GM21786 (cell line): ENCODE results near the gene SLIT1.

Source experiments
- ATAC-seq: cut with Tn5 transposase; IDR thresholded peaks from one replicate; pipeline ENCODE4 v1.9.1; 2021; ENCODE audit not compliant: unreplicated experiment

The SLIT1 gene

GRCh38 chr10:97117372-97117771, 68.4 kb downstream of the SLIT1 start:
- ATAC-seq, result no peak

DNA sequence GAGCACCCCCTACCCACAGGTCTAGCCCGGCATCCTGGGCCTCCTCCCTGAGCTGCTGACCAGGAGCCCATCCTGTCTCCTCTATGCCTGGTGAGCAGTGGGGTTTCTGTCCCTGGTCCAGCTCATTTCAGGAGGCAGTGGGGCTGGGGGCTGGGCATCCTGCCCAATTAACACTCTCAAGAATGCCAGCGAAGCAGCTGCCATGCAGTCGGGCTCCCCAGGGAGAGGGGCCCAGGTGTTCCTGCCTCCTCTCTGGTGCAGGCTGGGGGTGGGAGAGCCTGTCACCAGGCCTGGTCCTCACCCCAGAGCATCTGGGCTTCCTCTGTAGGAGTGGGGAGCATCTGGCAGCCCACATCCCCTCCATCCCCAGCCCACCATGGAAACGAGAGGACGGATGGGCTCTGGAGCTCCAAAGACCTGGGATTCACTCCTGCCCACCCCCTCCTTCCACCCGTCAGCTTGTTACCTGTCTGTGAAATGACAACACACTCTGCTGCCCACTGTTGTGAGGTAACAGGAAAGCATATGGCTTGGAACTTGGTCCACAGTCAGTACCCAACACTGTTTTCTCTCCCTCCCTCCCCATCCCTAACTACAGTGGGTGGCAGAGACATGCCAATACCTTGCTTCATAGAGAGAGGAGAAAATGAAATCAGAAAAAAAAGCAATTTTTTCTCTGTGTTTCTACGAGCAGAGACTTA, 69.1 kb downstream of the SLIT1 start:
- no peak for ATAC-seq

DNA sequence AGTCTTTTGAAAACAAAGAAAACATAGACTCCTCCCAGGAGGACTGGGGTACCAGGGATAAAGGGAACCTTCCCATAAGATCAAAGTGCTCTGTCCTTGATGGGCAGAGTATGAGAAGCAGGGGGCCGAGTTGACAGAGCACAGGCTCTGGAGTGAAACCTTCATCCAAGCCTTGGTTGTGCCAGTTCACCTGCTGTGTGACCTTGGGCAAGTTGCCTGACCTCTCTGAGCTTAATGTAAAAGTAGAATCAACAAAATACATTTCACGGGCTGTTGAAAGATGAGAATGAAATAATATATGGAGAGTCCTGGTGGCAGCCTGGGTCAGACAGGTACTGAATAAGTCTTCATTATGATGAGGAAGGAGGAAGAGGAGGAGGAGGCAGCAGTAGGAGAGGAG, 69.9 kb downstream of the SLIT1 start:
- ATAC-seq, result no peak

DNA sequence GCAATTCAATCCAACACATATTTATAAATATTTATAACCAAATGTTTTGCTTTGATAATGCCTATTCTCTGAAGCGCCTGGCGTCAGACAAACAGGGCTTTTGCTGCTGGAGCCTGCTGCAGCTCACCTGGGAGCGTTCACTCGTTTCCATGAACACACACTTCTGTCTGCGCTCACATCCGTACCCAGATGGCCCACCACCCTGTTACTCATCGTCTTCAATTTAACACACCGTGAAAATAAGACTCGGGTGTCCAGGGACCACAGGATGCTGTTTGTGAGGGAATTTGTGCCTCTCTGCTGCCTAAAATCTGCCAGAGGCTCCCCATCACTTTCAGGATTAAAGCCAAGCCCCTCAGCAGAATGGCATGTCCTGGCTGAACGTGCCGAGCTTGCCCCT, 74.1 kb downstream of the SLIT1 start:
- no peak for ATAC-seq

DNA sequence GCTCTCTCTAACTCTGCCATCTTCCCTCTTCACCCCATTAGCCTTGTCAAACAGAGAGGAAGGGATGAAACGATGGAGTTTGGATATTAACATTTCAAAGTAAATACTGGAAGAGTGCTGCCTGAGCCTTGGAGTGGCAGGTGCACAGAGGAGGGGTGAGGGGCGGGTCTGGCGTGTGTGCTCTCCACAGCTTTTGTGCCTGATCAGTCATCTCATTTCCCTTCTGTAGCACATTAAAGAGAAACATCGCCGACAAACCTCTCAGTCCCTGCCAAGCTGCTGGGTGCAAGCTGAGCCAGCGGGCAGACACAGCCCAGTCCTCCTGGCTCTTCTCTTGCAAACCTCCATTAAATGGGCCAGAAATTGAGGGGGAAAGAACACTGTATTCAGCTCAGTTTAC, 76.2 kb downstream of the SLIT1 start:
- no peak for ATAC-seq

DNA sequence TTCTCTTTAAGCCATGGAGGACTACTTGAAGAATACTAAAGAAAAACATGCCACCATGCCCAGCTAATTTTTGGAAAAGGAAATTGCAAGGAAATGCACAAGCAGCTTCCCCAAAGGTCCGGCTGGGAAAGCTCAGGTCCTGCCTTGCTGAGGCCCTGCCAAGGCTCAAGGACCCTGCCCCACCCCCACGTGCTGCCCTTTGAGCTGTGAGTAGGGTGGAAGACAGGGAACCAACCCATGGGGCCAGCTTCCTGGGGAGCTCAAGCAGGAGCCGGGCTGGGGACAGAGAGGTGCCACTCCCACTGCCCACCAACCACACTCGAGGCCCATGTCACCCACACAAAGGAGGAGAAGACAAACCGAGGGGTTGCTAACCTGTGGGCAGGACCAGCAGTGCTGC, 78.2 kb downstream of the SLIT1 start:
- ATAC-seq, result no peak

DNA sequence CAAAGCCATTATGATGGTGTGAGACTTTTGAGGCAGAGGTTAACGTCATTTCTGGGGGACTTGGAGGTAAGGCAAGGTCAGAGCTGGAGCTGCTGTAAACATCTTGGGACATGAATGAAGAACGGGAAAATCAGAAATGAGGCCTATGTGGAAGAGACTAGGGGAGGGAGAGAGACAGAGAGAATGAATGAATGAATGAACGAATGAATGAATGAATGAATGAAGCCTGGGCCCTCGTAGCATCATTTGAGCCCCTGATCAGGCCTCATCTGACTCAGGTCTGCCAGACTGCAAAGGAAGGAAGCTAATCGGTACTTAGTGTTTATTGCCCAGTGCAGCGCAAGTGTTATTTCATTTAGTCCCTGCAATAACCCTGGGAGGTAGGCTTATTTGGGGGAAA, 79.6 kb downstream of the SLIT1 start:
- no peak for ATAC-seq

- no peak for ATAC-seq
Observed at GRCh38 chr10:97105303-97105702, 80.5 kb downstream of the SLIT1 start.

DNA sequence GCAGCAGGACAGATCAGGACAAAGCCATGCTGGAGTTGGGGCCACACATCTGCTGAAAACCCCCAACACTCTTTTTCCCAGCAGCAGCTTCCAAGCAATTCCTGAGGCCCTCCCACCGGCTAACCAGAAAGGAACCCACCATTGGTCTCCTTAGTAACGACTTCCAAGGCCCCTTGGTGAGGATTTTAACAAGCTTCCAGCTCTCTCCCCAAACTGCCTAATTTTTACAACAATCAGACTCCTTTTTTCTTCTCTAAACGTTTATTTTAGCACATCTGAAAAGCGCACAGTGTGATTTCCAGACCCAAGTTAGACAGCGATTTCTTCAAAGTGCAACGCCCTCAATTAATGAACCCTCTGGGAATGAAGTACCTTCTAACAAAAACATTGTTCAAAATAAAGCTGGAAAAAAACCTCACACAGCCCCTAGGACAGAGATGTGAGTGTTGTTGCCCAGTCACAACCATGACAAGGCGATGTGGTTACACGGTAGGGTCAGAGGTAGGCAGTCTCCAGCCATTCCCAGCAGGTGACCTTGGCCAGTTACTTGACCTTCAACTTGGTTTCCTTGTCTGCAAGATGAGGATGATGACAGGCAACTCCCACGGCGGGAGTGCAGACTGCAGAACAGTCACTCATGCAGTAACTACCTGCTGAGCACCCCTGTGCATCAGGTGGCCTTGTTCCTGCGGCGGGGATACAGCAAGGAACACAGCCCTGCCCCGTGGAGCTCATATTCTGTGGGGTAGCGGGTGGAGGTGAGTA, 82.3 kb downstream of the SLIT1 start:
- ATAC-seq, result no peak

DNA sequence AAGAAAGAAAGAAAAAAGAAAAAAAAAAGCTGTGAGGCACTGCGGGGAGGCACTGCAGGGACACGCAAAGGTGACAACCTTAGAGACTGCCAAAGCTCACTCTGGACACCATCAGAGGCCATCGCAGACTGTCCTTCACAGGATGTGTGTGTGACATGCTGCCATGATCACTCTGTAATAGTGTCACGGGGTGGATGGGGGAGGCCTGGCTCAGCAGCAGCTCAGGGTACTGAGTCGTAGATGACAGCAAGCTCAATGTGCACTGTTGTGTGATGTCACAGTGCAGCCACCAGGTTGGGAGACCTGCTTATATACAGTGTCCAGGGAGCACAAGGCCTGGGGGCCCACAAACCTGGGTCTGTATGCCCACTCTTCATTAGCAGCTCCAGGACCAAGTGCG, 83.3 kb downstream of the SLIT1 start:
- no peak for ATAC-seq

DNA sequence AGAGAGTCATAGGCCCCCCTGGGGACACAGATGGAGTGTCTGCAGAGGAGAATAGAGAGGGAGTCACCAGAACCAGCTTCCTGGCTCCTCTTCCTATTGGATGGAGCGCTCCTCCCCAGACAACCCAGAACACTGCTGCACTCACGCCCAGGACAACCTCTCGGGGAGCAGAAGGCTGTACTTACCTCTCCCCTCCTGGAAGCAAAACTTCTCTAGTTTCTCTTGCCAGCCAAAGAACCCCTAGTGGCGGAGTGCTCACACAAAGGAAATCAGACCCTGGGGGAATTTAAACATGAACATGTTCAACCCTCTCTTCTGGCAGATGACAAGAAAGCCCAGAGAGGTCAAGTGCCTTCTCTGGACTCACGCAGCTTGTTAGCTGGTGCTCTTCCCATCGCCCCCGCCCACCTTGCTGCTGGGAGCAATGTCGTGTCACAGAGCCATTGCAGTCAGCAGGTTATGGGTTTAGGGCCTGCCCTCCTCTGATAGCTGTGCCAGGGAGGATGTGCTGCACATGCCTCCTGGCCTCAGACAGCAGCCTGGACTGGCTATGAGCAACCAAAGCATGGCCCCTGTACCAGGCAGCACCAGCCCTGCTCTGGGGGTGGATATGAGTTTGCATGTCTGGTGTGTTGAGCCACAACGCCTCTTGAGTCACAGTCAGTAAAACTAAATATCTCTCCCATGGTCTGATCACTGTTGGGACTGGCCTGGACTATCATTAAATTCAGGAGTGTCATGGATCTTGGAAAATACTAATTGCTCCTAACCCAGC, 84.4 kb downstream of the SLIT1 start:
- no peak for ATAC-seq

DNA sequence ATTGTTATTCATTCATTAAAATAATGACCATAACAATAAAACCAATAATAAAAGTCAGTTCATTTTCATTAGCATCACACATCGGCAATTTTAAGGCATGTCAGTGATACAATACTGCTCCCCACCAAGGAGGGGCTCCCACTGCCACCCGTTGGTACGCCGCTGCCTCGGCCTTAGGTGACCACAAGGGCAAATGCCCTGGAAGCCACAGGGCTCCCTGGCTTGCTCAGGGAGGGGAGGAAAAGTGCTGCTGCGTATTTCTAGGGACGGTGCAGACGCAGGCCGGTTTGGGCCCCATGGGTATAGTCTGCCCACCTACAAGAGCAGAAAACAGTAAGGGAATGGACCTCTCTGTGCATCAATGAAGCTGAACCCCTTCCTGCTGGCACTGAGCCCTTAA, 85.1 kb downstream of the SLIT1 start:
- no peak for ATAC-seq

GRCh38 chr10:97099868-97100267, 85.9 kb downstream of the SLIT1 start:
- no peak for ATAC-seq

DNA sequence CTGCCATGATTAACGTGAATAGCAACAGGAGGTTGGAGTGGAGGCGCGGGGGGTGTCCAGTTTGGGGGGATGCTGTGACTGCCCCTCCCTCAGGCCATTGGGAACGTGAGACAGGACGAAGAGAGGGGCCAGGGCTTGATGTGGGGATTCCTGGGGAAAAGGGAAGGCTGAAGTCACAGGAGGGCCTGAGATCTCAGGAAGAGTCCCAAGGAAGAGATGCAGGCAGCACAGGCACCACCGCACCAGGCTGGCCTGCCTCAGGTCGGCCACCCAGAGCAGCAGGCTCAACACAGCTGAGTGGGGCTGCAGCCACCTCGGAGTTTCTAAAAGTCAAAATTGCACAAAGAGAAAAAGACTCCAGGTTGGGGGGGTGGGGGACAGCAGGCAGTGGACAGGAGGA, 86.7 kb downstream of the SLIT1 start:
- no peak for ATAC-seq

- ATAC-seq, result no peak
Observed at GRCh38 chr10:97097084-97097433, 88.7 kb downstream of the SLIT1 start.

GRCh38 chr10:97096261-97097083, 89.3 kb downstream of the SLIT1 start:
- no peak for ATAC-seq

- no peak for ATAC-seq
Observed at GRCh38 chr10:97095701-97096260, 90.0 kb downstream of the SLIT1 start.

- no peak for ATAC-seq
Observed at GRCh38 chr10:97090644-97091043, 95.1 kb downstream of the SLIT1 start.

DNA sequence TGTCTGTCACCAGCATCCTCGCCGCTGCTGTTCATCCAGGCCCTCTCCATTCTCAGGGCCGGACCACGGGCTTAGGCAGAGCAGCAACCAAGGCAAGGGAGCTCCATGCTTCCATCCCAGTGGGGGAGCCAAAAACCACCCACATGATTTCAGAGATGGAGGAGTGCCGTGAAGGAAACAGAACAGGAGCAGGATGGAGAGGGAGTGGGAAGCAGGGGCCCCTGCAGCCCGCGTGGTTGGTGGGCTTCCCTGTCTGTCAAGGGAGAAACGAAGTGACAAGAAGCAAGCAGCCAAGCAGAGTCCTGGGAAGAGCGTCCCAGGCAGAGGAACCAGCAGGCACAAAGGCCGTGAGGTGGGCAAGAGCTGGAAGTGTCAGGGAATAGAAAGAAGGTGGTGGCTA, 95.7 kb downstream of the SLIT1 start:
- no peak for ATAC-seq

- ATAC-seq, result no peak
Observed at GRCh38 chr10:97089209-97089870, 96.4 kb downstream of the SLIT1 start.
